Activated naive CD8-positive, alpha-beta T cell (primary cell): Measurements from ENCODE around the gene SNX30.

Source experiments
- H3K27ac Mint-ChIP-seq: one replicate; pipeline ENCODE4 v1.8.0; 2021; ENCODE audit warnings: mixed read lengths
- H3K27me3 Mint-ChIP-seq: one replicate; pipeline ENCODE4 v1.8.0; 2021; ENCODE audit warnings: mixed read lengths
- H3K36me3 Mint-ChIP-seq: one replicate; pipeline ENCODE4 v1.8.0; 2021; ENCODE audit warnings: mixed read lengths
- H3K4me1 Mint-ChIP-seq: one replicate; pipeline ENCODE4 v1.8.0; 2021; ENCODE audit warnings: low read depth, mixed read lengths
- H3K4me3 Mint-ChIP-seq: one replicate; pipeline ENCODE4 v1.8.0; 2021; ENCODE audit warnings: mild to moderate bottlenecking, mixed read lengths
- H3K9me3 Mint-ChIP-seq: one replicate; pipeline ENCODE4 v1.8.0; 2021; ENCODE audit warnings: low read depth, mixed read lengths

SNX30 gene

DNA sequence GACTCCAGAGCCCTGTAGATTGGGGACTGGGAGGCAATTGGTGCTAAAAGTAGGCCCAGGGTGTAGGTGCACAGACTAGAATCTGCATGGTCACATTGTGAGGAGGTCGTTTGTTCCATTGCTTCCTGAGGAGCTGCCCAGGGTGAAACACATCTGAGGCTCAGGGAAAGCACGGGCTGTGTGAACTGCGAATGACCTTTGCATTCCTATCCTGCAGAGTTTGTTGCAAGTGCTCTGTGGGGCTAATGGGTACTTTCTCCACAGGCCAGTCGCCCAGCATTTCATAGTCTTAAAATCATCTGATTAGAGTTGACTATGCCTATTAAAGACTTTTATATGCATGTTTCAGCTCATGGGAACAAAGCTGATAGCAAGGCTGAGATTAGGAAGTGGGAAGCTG, 154.5 kb downstream of the SNX30 start:
- H3K27me3 Mint-ChIP-seq: peaks cover 13% of the 10 kb centered on the region
- H3K4me3 Mint-ChIP-seq: no peak overlapping the region
- H3K36me3 Mint-ChIP-seq: no peaks in the 10 kb centered on the region
- no peaks in the 10 kb centered on the region for H3K4me1 Mint-ChIP-seq
- no peaks in the 10 kb centered on the region for H3K9me3 Mint-ChIP-seq
- H3K27ac Mint-ChIP-seq: no peak overlapping the region

- H3K9me3 Mint-ChIP-seq: no peaks in the 10 kb centered on the region
- peaks cover 5% of the 10 kb centered on the region for H3K27me3 Mint-ChIP-seq
- H3K36me3 Mint-ChIP-seq: no peaks in the 10 kb centered on the region
- H3K27ac Mint-ChIP-seq: no peak overlapping the region
- H3K4me3 Mint-ChIP-seq: no peak overlapping the region
- no peaks in the 10 kb centered on the region for H3K4me1 Mint-ChIP-seq
Observed at GRCh38 chr9:112911736-112912135, 161.2 kb downstream of the SNX30 start.

GRCh38 chr9:112912636-112913035, 162.1 kb downstream of the SNX30 start:
- peaks cover 5% of the 10 kb centered on the region for H3K27me3 Mint-ChIP-seq
- H3K27ac Mint-ChIP-seq: no peak overlapping the region
- H3K4me1 Mint-ChIP-seq: no peaks in the 10 kb centered on the region
- H3K9me3 Mint-ChIP-seq: no peaks in the 10 kb centered on the region
- no peak overlapping the region for H3K4me3 Mint-ChIP-seq
- no peaks in the 10 kb centered on the region for H3K36me3 Mint-ChIP-seq

DNA sequence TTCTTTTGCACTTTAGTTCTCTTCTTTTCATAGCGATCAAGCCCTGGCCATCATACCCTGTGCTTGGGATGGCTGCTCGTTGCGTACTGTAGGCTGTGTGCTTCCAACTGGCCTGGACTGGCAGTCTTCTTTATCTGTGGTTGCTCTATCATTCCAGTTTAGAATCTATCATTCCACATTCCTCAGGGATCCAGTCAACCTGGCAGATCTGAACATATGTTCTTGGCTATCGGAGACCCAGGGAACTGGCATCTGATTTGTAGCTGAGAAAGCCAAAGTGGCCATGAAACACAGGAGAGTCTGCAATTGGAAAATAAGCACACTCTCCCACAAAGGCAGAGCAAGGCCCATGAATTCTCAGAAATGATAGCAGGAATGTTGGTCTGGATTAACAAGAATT, 162.8 kb downstream of the SNX30 start:
- H3K4me1 Mint-ChIP-seq: no peaks in the 10 kb centered on the region
- H3K36me3 Mint-ChIP-seq: no peaks in the 10 kb centered on the region

DNA sequence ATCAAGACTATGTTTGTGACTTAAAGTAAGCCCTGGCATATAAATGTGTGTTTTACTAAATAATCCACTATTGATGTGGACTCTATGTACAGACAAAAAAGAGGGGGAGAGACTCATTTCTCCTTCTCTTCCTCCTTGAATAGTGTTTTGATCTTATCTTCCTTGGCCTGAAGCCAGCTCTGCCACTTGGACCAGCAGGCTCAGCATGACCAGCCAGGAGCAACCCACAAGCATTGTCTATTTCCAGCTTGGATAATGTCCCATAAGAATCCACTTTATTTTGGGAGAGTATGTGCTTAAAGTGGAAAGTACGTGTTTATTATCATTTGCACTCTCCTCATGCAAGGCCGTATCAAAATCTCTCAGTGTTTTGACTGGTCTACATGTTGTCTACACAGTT, 164.0 kb downstream of the SNX30 start:
- H3K4me3 Mint-ChIP-seq: no peak overlapping the region
- no peak overlapping the region for H3K27ac Mint-ChIP-seq
- no peaks in the 10 kb centered on the region for H3K4me1 Mint-ChIP-seq
- H3K27me3 Mint-ChIP-seq: peaks cover 2% of the 10 kb centered on the region
- H3K9me3 Mint-ChIP-seq: no peaks in the 10 kb centered on the region
- no peaks in the 10 kb centered on the region for H3K36me3 Mint-ChIP-seq

More for the DNA sequence above, 162.8 kb downstream of the SNX30 start:
- Mint-ChIP-seq H3K27me3 (peaks cover 5% of the 10 kb centered on the region), H3K9me3 (no peaks in the 10 kb centered on the region), H3K4me3 (no peak overlapping the region), H3K27ac (no peak overlapping the region)

- H3K27ac Mint-ChIP-seq: no peak overlapping the region
- H3K27me3 Mint-ChIP-seq: peaks cover 2% of the 10 kb centered on the region
- no peaks in the 10 kb centered on the region for H3K4me1 Mint-ChIP-seq
- H3K9me3 Mint-ChIP-seq: no peaks in the 10 kb centered on the region
- no peak overlapping the region for H3K4me3 Mint-ChIP-seq
- no peaks in the 10 kb centered on the region for H3K36me3 Mint-ChIP-seq
Observed at GRCh38 chr9:112917047-112917986, 166.8 kb downstream of the SNX30 start.

GRCh38 chr9:112917987-112918362, 167.4 kb downstream of the SNX30 start:
- Mint-ChIP-seq H3K36me3 (no peaks in the 10 kb centered on the region), H3K4me3 (no peak overlapping the region), H3K9me3 (no peaks in the 10 kb centered on the region), H3K27me3 (peaks cover 2% of the 10 kb centered on the region), H3K4me1 (no peaks in the 10 kb centered on the region), H3K27ac (no peak overlapping the region)

GRCh38 chr9:112921549-112921948, 171.0 kb downstream of the SNX30 start:
- H3K4me3 Mint-ChIP-seq: no peak overlapping the region
- H3K27ac Mint-ChIP-seq: no peak overlapping the region
- H3K4me1 Mint-ChIP-seq: peaks cover 2% of the 10 kb centered on the region
- no peaks in the 10 kb centered on the region for H3K9me3 Mint-ChIP-seq
- H3K27me3 Mint-ChIP-seq: peaks cover 7% of the 10 kb centered on the region
- H3K36me3 Mint-ChIP-seq: no peaks in the 10 kb centered on the region
